Activated CD4-positive, alpha-beta T cell treated with anti-CD3 and anti-CD28 coated beads, Interleukin-2, amount 10 ng/mL, durations not matched to agents 24 days and 14 days (primary cell): ENCODE results near the gene CNIH1. TPM values are rescaled to one million over a fixed set of nuclear protein-coding genes. Genes with fewer than 3 reads are reported as not detected.
"Not testable (repeated sequence)": the region's sequence is repeated elsewhere in the genome, so short reads cannot be mapped to it uniquely, and the experiment has no call there.

Experiments used
- DNase-seq: peaks from one replicate; pipeline ENCODE4 v3.0.0; 2022
- H3K27ac Mint-ChIP-seq: one replicate; pipeline ENCODE4 v1.8.0; 2022; ENCODE audit warnings: mild to moderate bottlenecking, mixed read lengths
- H3K27me3 Mint-ChIP-seq: one replicate; pipeline ENCODE4 v1.8.0; 2022; ENCODE audit warnings: mixed read lengths
- H3K36me3 Mint-ChIP-seq: one replicate; pipeline ENCODE4 v1.8.0; 2022; ENCODE audit warnings: low read depth, mild to moderate bottlenecking, mixed read lengths
- H3K4me1 Mint-ChIP-seq: one replicate; pipeline ENCODE4 v1.8.0; 2021; ENCODE audit warnings: mixed read lengths
- H3K4me3 Mint-ChIP-seq: one replicate; pipeline ENCODE4 v1.8.0; 2022; ENCODE audit warnings: mild to moderate bottlenecking, moderate library complexity, mixed read lengths
- H3K9me3 Mint-ChIP-seq: one replicate; pipeline ENCODE4 v1.8.0; 2021; ENCODE audit warnings: mixed read lengths
- intact Hi-C: fragments of 100-400 bp; cut with micrococcal nuclease; formaldehyde crosslinking; loops from one replicate; pipeline ENCODE4 v1.15.1; 2023
- total RNA-seq: library from RNA; stranded (reverse); gene quantifications from 2 replicates; pipeline ENCODE4 v1.2.3, GENCODE V29; 2022

The CNIH1 gene
- total RNA-seq, 1 donor from 2014 or later = 113 TPM

GRCh38 chr14:54399560-54399959 is 41.6 kb downstream of the CNIH1 start:
- H3K9me3 Mint-ChIP-seq = no peaks in the 10 kb centered on the region
- DNase-seq = no peak
- H3K4me1 Mint-ChIP-seq = peaks cover 35% of the 10 kb centered on the region
- peak overlapping the region; percentile 46 for H3K27ac Mint-ChIP-seq
- H3K27me3 Mint-ChIP-seq = no peaks in the 10 kb centered on the region
- intact Hi-C loops = loop anchor here (2.0 to 5.0 kb wide), 2 partner anchors 21 to 108 kb away; partner anchors contain the start of gene CGRRF1
- H3K36me3 Mint-ChIP-seq = peaks cover 32% of the 10 kb centered on the region
- H3K4me3 Mint-ChIP-seq = peak overlapping the region; percentile 16

- Mint-ChIP-seq H3K36me3 (peaks cover 7% of the 10 kb centered on the region), H3K4me3 (peak within 1 kb of the TSS; percentile 92), H3K9me3 (no peaks in the 10 kb centered on the region), H3K4me1 (peaks cover 26% of the 10 kb centered on the region), H3K27ac (peak within 1 kb of the TSS; percentile 86), H3K27me3 (peaks cover under 1% of the 10 kb centered on the region)
- DNase-seq = peak; percentile 100
- intact Hi-C loops = loop anchor here (1.0 to 5.0 kb wide), 5 partner anchors 39 to 170 kb away; partner anchors contain the start of genes CGRRF1, CNIH1 and SAMD4A
These were observed 44.5 kb downstream of the CNIH1 start, which contains the start of gene CDKN3 for GRCh38 chr14:54396493-54397335. Gene CDKN3, plus strand, starts transcription at chr14:54397007. Its CDS starts 62 bp downstream, at chr14:54397069.

GRCh38 chr14:54396183-54396492 is 45.0 kb downstream of the CNIH1 start:
- Mint-ChIP-seq H3K4me1 (peaks cover 26% of the 10 kb centered on the region), H3K9me3 (no peaks in the 10 kb centered on the region), H3K36me3 (peaks cover 5% of the 10 kb centered on the region), H3K4me3 (peak overlapping the region; percentile 92), H3K27ac (peak overlapping the region; percentile 86), H3K27me3 (peaks cover 7% of the 10 kb centered on the region)
- intact Hi-C loops = loop anchor here (1.0 to 5.0 kb wide), 3 partner anchors 45 to 171 kb away; partner anchors contain the start of genes CGRRF1, CNIH1 and SAMD4A
- no peak for DNase-seq

- no peak for DNase-seq
- Mint-ChIP-seq H3K4me3 (no peak overlapping the region), H3K27ac (no peak overlapping the region), H3K27me3 (peaks cover 9% of the 10 kb centered on the region), H3K36me3 (peaks cover 5% of the 10 kb centered on the region), H3K9me3 (no peaks in the 10 kb centered on the region), H3K4me1 (peaks cover 26% of the 10 kb centered on the region)
- intact Hi-C loops = loop anchor here (1.0 to 5.0 kb wide), 3 partner anchors 46 to 171 kb away; partner anchors contain the start of genes CGRRF1, CNIH1 and SAMD4A
These were observed 45.5 kb downstream of the CNIH1 start for GRCh38 chr14:54395716-54396115.

GRCh38 chr14:54395284-54395683 is 45.9 kb downstream of the CNIH1 start:
- H3K36me3 Mint-ChIP-seq = peaks cover 5% of the 10 kb centered on the region
- intact Hi-C loops = loop anchor here (5.0 kb wide), 1 partner anchor 112 kb away; the partner anchor contains the start of gene CGRRF1
- no peaks in the 10 kb centered on the region for H3K9me3 Mint-ChIP-seq
- no peak overlapping the region for H3K27ac Mint-ChIP-seq
- peaks cover 26% of the 10 kb centered on the region for H3K4me1 Mint-ChIP-seq
- H3K27me3 Mint-ChIP-seq = peaks cover 12% of the 10 kb centered on the region
- no peak for DNase-seq
- H3K4me3 Mint-ChIP-seq = no peak overlapping the region

- H3K27me3 Mint-ChIP-seq = peaks cover 12% of the 10 kb centered on the region
- H3K4me3 Mint-ChIP-seq = no peak overlapping the region
- peaks cover 5% of the 10 kb centered on the region for H3K36me3 Mint-ChIP-seq
- no peak for DNase-seq
- H3K9me3 Mint-ChIP-seq = no peaks in the 10 kb centered on the region
- H3K27ac Mint-ChIP-seq = no peak overlapping the region
- intact Hi-C loops = no loop called here
- peaks cover 26% of the 10 kb centered on the region for H3K4me1 Mint-ChIP-seq
These were observed 46.6 kb downstream of the CNIH1 start for GRCh38 chr14:54394596-54394995.

GRCh38 chr14:54392986-54393884 is 47.9 kb downstream of the CNIH1 start:
- DNase-seq, intact Hi-C loops, H3K27ac Mint-ChIP-seq, H3K4me3 Mint-ChIP-seq, H3K9me3 Mint-ChIP-seq, H3K36me3 Mint-ChIP-seq: not testable (repeated sequence)
- Mint-ChIP-seq H3K27me3 (peaks cover 19% of the 10 kb centered on the region), H3K4me1 (peaks cover 14% of the 10 kb centered on the region)

- intact Hi-C loops = no loop called here
- Mint-ChIP-seq H3K4me3 (no peak overlapping the region), H3K36me3 (peaks cover 2% of the 10 kb centered on the region), H3K27me3 (peaks cover 26% of the 10 kb centered on the region), H3K9me3 (no peaks in the 10 kb centered on the region), H3K27ac (no peak overlapping the region), H3K4me1 (peaks cover 4% of the 10 kb centered on the region)
- DNase-seq = no peak
These were observed 48.9 kb downstream of the CNIH1 start for GRCh38 chr14:54392131-54392859.

GRCh38 chr14:54387328-54387727 is 53.8 kb downstream of the CNIH1 start:
- H3K4me3 Mint-ChIP-seq = no peak overlapping the region
- DNase-seq = no peak
- no peaks in the 10 kb centered on the region for H3K9me3 Mint-ChIP-seq
- intact Hi-C loops = no loop called here
- peaks cover 49% of the 10 kb centered on the region for H3K27me3 Mint-ChIP-seq
- H3K36me3 Mint-ChIP-seq = no peaks in the 10 kb centered on the region
- no peak overlapping the region for H3K27ac Mint-ChIP-seq
- no peaks in the 10 kb centered on the region for H3K4me1 Mint-ChIP-seq

- Mint-ChIP-seq H3K4me1 (no peaks in the 10 kb centered on the region), H3K9me3 (no peaks in the 10 kb centered on the region), H3K36me3 (no peaks in the 10 kb centered on the region), H3K27ac (no peak overlapping the region), H3K4me3 (no peak overlapping the region), H3K27me3 (peaks cover 40% of the 10 kb centered on the region)
- intact Hi-C loops = no loop called here
- no peak for DNase-seq
These were observed 55.6 kb downstream of the CNIH1 start for GRCh38 chr14:54385556-54385955.

- Mint-ChIP-seq H3K4me3 (no peak overlapping the region), H3K4me1 (no peaks in the 10 kb centered on the region), H3K9me3 (no peaks in the 10 kb centered on the region), H3K36me3 (no peaks in the 10 kb centered on the region), H3K27me3 (peaks cover 53% of the 10 kb centered on the region), H3K27ac (no peak overlapping the region)
- intact Hi-C loops = no loop called here
- no peak for DNase-seq
These were observed 57.3 kb downstream of the CNIH1 start for GRCh38 chr14:54383835-54384234.

GRCh38 chr14:54381821-54382220 is 59.4 kb downstream of the CNIH1 start:
- H3K4me3 Mint-ChIP-seq = no peak overlapping the region
- H3K36me3 Mint-ChIP-seq = no peaks in the 10 kb centered on the region
- H3K27me3 Mint-ChIP-seq = peaks cover 39% of the 10 kb centered on the region
- H3K9me3 Mint-ChIP-seq = no peaks in the 10 kb centered on the region
- no peak overlapping the region for H3K27ac Mint-ChIP-seq
- H3K4me1 Mint-ChIP-seq = no peaks in the 10 kb centered on the region
- no peak for DNase-seq
- intact Hi-C loops = no loop called here

GRCh38 chr14:54380558-54380957 is 60.6 kb downstream of the CNIH1 start:
- H3K4me1 Mint-ChIP-seq, H3K27ac Mint-ChIP-seq, intact Hi-C loops, H3K36me3 Mint-ChIP-seq, DNase-seq, H3K9me3 Mint-ChIP-seq, H3K4me3 Mint-ChIP-seq: not testable (repeated sequence)
- peaks cover 39% of the 10 kb centered on the region for H3K27me3 Mint-ChIP-seq
